ENCODE data around the gene ARG2. TPM values are rescaled to one million over a fixed set of nuclear protein-coding genes. Genes with fewer than 3 reads are reported as not detected.

The ARG2 gene
- total and polyA plus RNA-seq, 10 of the 15 experiments (the other 5 are each of a cell fraction or from before 2014, with no cell fraction given): 0.48 to 7.8 (median 1.1) TPM

DNA sequence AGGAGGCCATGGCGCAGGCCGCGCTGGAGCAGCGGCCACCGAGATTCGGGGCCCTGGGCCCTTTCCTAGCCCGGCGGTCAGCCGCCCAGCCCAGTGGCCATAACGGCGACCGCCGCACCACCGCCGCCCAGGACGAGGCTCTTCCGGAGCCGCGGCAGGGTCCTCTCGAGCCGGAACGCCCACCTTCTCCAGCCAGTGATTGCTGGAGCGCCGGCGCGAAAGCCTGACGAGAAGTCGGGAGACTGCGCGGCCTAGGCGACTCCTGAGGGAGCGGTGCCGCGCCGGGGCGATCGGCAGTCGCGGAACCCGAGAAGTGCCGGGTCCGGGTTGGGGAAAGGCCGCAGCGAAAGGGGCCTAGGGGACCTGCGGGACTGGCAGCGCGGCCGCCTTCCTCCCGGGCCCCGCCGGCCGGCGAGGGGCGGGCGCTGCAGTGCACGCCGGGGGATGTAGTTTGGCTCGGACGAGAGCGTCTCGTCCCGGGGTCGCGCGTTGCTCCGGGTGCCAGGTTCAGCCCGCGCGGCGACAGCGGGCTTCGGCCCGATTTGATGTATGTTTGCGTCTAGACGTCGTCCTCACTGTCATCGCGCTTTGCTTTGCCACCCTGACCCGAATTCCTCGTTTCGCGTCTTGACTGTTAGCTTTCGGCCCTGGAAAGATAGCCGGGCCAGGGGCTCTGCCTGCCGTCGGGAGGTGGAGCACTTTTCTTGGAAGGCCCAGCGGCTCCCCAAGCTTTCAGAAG lies 54.9 kb downstream of the ARG2 start, which contains the start of gene VTI1B (continued):
- TF ChIP-seq, protein P1, sequence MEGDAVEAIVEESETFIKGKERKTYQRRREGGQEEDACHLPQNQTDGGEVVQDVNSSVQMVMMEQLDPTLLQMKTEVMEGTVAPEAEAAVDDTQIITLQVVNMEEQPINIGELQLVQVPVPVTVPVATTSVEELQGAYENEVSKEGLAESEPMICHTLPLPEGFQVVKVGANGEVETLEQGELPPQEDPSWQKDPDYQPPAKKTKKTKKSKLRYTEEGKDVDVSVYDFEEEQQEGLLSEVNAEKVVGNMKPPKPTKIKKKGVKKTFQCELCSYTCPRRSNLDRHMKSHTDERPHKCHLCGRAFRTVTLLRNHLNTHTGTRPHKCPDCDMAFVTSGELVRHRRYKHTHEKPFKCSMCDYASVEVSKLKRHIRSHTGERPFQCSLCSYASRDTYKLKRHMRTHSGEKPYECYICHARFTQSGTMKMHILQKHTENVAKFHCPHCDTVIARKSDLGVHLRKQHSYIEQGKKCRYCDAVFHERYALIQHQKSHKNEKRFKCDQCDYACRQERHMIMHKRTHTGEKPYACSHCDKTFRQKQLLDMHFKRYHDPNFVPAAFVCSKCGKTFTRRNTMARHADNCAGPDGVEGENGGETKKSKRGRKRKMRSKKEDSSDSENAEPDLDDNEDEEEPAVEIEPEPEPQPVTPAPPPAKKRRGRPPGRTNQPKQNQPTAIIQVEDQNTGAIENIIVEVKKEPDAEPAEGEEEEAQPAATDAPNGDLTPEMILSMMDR (IDR thresholded peaks at IDR 0.05 in 2 of 3, conservative IDR thresholded peaks at IDR 0.05 in 1 of 3; ENCODE audit: control insufficient read depth in 2 of 3, extremely low read depth in 1 of 3, insufficient read depth in 1 of 3, low read depth in 3 of 3, low read length in 3 of 3): 0 out of 6 replicates have a peak, but pooled peaks of 1 of the 3 experiments have one; percentile 0
- TF ChIP-seq RB1 (IDR thresholded peaks at IDR 0.05; ENCODE audit: borderline replicate concordance) (peak; percentile 68; the same call in 1 of the 2 replicates), NFYB (IDR thresholded peaks at IDR 0.05; ENCODE audit: insufficient read depth, low read depth, low read length) (no peak), CBFB (IDR thresholded peaks at IDR 0.05; ENCODE audit: low read depth) (peak; percentile 52; the same call in 1 of the 2 replicates), YY1 (IDR thresholded peaks at IDR 0.05; ENCODE audit: low read depth, low read length) (peak; percentile 79), POU2F2 (IDR thresholded peaks at IDR 0.05; ENCODE audit: borderline replicate concordance, low read depth, low read length) (no peak), DPF2 (IDR thresholded peaks at IDR 0.05) (peak; percentile 73), SMAD5 (IDR thresholded peaks at IDR 0.05; ENCODE audit: low read depth) (0 out of 2 replicates have a peak, but pooled peaks have one; percentile 45), FOXM1 (IDR thresholded peaks at IDR 0.05; ENCODE audit: low read depth, low read length) (no peak), ZNF24 (IDR thresholded peaks at IDR 0.05) (no peak), SREBF1 (IDR thresholded peaks at IDR 0.05; ENCODE audit: low read length) (peak; percentile 64; the same call in 1 of the 2 replicates), ZNF274 (IDR thresholded peaks at IDR 0.05; ENCODE audit: insufficient read depth, insufficient read length) (no peak), SUZ12 (IDR thresholded peaks at IDR 0.05; ENCODE audit: unreplicated experiment) (no peak), IKZF2 (IDR thresholded peaks at IDR 0.05) (peak in 1 of 2 experiments; percentile 3; a peak in 1 of 4 replicates), CHD2 (IDR thresholded peaks at IDR 0.05; ENCODE audit: borderline replicate concordance, low read depth, low read length) (peak; percentile 71)
- TF ChIP-seq, protein P2, sequence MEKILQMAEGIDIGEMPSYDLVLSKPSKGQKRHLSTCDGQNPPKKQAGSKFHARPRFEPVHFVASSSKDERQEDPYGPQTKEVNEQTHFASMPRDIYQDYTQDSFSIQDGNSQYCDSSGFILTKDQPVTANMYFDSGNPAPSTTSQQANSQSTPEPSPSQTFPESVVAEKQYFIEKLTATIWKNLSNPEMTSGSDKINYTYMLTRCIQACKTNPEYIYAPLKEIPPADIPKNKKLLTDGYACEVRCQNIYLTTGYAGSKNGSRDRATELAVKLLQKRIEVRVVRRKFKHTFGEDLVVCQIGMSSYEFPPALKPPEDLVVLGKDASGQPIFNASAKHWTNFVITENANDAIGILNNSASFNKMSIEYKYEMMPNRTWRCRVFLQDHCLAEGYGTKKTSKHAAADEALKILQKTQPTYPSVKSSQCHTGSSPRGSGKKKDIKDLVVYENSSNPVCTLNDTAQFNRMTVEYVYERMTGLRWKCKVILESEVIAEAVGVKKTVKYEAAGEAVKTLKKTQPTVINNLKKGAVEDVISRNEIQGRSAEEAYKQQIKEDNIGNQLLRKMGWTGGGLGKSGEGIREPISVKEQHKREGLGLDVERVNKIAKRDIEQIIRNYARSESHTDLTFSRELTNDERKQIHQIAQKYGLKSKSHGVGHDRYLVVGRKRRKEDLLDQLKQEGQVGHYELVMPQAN (conservative IDR thresholded peaks at IDR 0.05): peak; percentile 87
- TF ChIP-seq, protein P3, sequence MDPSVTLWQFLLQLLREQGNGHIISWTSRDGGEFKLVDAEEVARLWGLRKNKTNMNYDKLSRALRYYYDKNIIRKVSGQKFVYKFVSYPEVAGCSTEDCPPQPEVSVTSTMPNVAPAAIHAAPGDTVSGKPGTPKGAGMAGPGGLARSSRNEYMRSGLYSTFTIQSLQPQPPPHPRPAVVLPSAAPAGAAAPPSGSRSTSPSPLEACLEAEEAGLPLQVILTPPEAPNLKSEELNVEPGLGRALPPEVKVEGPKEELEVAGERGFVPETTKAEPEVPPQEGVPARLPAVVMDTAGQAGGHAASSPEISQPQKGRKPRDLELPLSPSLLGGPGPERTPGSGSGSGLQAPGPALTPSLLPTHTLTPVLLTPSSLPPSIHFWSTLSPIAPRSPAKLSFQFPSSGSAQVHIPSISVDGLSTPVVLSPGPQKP (IDR thresholded peaks at IDR 0.05; ENCODE audit: low read depth, low read length): peak; percentile 59; the same call in 1 of the 2 replicates
- TF ChIP-seq, protein P4, sequence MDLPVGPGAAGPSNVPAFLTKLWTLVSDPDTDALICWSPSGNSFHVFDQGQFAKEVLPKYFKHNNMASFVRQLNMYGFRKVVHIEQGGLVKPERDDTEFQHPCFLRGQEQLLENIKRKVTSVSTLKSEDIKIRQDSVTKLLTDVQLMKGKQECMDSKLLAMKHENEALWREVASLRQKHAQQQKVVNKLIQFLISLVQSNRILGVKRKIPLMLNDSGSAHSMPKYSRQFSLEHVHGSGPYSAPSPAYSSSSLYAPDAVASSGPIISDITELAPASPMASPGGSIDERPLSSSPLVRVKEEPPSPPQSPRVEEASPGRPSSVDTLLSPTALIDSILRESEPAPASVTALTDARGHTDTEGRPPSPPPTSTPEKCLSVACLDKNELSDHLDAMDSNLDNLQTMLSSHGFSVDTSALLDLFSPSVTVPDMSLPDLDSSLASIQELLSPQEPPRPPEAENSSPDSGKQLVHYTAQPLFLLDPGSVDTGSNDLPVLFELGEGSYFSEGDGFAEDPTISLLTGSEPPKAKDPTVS (IDR thresholded peaks at IDR 0.05; ENCODE audit: low read depth, low read length): no peak
- TF ChIP-seq, protein P5, sequence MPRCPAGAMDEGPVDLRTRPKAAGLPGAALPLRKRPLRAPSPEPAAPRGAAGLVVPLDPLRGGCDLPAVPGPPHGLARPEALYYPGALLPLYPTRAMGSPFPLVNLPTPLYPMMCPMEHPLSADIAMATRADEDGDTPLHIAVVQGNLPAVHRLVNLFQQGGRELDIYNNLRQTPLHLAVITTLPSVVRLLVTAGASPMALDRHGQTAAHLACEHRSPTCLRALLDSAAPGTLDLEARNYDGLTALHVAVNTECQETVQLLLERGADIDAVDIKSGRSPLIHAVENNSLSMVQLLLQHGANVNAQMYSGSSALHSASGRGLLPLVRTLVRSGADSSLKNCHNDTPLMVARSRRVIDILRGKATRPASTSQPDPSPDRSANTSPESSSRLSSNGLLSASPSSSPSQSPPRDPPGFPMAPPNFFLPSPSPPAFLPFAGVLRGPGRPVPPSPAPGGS (IDR thresholded peaks at IDR 0.05; ENCODE audit: borderline replicate concordance, insufficient read depth, low read depth, low read length, poor library complexity, severe bottlenecking): peak; percentile 69
